ENCODE results near the gene ZNF862.

ZNF862 gene

GRCh38 chr7:149867762-149868622 is 29.8 kb downstream of the ZNF862 start:
- DNase-seq = no peak

DNA sequence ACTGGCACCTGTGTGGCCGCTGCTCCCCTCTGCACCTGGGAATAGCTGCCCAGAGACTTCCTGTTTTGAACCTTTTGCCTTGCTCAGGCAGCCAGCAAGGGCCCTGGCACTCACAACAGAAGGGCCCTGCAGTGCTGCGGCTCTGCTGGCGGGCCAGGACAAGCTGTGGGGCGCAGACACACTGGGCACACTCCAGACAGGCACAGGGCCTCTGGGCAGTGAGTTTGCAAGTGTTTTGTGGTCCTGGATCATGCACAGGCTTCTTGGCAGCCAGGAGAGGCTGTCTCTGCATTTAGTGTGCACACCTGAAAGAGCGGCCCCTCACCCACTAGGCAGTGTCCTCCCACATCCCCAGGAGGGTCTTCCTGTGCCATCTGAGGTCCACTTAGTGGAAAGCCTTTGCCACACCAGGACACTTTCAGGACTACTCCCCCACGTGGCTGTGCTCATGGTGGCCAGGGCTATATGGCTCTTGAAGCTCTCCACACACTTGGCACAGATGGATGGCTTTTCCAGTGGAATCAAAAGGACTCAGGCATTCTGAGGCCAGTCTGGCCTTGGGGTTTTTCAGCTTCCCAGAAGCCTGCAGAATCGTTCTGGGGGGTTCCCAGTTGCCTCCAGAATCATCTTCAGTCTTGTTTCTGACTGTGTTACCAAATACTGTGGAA is 30.6 kb downstream of the ZNF862 start:
- no peak for DNase-seq

DNA sequence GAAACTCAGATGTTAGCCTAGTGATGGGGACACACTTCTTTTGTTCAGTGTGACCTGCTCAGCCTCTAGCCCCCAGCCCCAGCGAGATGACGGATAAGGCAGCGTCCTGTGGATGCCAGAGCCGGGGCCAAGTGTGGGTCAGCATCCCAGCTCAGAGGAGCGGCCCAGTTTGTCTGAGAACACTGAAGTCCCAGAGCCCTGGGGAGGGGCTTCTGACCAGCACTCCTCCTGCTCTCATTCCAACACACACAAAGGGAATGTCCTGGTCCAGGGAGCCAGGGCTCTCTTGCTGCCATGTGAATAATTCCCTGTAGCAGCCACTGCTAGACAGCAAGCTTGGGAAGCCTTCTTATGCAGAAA is 31.1 kb downstream of the ZNF862 start:
- no peak for DNase-seq

DNA sequence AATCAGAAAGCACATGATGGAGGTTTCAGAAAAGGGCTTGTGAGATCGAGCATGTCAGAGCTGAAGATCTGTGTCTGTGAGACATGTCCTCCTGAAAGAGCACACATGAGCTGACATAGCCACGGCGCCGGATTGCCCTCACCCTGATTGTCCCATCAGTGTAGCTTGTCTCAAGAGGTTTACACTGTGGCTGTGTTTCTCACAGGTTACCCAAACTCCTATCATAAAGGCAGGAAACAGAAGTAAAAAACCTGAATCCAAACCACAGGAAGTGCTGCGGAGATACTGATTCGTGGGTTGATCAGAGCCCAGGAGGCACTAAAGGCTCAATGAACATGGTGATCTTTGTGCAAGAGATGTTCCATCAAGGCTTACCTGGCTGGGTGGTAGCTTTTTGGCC is 31.7 kb downstream of the ZNF862 start:
- no peak for DNase-seq

DNA sequence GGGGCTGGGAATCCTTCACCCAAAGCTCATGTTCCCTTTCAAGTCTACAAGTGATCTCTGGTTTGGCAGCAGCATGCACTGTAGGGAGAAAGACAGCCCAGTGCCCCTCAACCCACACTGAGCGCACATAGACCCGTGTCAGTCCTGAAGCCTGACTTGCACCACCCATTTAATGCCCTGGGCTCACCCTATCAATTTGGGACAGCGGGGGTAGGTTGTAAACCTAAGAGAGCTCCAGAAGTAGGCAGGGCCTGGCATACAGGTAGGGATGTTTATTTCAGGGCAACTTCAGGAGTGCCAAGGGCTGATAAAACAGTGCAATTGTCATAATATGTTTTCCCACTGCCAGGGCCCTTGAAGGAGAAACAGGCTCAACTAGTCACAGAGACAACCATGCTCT is 32.1 kb downstream of the ZNF862 start:
- DNase-seq = no peak

DNA sequence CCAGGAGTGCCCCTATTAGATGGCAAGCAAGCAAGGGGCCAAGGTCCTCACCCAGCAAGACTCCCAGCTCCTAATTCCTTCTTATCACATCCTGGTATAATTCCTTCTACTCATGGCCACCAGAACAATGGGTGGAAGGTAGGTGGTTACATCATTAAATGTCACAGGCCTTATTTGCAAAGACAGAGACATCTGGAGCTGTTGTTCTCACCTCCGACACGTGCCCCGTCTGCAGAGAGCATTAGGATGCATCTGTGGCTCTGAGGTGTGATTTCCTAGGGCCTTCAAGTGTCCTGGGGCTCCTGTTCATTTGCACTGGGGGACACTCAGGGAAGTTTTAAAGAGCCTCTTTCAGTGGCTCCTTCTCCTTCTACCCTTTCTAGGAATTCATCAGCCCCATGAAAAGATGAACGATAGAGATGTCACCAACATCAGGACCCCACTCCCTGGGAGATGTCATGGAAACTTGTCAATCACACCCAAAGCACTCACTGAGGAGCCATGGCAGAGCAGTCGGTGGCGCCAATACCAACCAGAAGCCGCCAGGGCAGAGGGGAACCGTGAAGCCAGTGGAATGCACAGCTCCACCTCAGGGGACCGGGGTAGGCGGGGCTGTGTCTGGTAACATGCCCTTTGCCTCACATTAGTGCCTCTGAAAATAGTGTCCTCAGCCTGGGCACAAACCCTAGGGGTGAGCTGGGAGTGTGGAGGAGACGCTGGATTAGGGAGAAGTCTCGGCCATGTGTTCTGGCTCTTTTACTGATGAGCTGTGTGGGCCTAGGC is 32.7 kb downstream of the ZNF862 start:
- DNase-seq = no peak

- no peak for DNase-seq
These were observed 33.4 kb downstream of the ZNF862 start for GRCh38 chr7:149871576-149871975.

DNA sequence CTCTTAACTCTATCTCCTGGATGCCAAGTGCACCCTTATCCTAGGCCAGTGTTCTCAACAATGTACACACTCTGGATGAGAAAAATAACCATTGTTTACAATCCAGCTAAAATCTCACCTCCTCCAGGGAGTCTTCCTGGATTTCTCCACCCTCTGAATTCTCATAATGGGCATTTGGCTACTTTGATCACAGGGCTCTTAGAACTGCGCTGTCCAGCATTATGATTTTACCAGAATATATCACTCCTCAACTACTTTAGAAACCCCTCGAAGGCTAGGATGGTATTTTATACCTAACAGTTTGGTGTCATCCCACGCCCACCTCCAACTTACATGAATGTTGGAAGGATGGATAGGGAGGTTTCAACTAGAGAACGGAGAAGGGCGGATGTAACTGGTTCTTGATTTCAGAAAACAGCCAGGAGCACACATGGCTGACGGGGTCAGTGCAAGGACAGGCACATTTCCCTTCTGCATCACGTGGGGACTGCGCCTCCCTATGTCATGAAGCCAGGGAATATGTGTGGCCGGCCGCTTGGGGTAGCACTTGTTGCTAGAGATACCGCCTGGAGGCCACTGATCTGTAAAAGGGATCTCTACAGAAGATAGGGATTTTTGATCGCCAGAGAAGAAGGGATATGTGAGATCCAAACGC is 34.4 kb downstream of the ZNF862 start:
- peak; percentile 79 for DNase-seq

DNA sequence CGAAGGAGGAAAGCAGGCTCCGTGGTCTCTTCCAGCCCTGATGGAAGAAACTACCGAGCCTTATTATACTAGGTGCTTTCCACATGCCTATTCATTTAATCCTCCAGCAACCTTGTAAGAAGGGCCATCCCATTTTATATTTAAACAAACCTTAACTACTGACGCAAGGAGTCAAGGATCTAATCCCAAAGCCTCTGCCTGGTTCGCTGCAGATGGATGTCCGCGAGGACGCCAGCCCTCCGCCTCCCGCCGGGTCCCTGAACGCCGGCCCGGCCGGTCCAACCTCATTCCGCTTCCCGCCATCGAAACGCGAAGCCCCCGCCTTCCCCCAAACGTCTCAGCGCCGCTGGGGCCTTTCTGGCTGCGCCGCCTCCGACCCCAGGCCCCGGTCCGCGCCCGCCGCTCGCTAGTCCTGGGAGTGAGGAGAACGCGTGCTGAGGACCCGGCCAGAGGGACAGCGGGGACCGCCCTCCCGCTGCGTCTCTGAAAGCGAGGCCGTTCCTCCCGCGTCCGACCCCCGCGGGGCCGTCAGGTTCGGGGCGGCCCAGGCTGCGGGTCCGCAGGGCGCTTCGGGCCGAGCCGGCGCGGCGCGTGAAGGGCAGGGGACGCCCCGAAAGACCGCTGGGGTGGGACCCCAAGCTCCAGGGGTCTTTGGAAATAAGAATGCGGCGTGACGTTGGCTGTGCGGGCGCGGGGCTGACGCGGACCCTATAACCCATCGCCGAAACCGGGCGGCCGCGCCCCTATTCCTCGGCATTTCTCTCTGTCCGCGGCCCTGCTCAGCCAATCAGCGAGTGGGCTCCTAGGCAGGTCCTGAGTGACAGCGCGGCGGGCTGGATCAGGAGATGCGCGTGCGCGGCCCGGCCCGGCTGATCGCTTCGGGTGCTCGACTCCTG is 35.1 kb downstream of the ZNF862 start, which contains the start of gene ATP6V0E2:
TSS of gene ATP6V0E2 (plus strand) at position 896 of the 896 bp plus-strand sequence. CDS start 97 bp downstream, outside the sequence.
- peak; percentile 96 for DNase-seq

GRCh38 chr7:149873970-149874643 is 35.9 kb downstream of the ZNF862 start:
- DNase-seq = no peak

GRCh38 chr7:149874644-149875028 is 36.5 kb downstream of the ZNF862 start:
- DNase-seq = no peak

DNA sequence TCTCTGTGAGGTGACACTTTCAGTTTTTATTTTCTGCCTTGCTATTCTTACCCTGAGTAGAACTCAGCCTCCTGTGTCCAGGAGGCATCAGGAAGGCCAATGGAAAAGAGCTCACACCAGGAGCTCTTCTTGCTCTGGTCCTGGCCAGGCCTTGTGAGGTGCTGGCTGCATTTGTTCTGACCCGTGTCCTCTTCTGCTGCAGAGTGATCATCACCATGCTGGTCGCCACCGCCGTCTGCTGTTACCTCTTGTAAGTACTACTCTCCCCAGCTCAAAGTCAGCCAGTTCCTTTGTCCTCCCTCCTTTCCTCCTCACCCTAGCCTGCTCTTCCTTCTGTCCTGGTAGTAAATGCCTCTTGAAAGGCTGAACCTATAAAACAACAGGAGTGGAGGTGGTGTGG is 37.2 kb downstream of the ZNF862 start:
- no peak for DNase-seq

DNA sequence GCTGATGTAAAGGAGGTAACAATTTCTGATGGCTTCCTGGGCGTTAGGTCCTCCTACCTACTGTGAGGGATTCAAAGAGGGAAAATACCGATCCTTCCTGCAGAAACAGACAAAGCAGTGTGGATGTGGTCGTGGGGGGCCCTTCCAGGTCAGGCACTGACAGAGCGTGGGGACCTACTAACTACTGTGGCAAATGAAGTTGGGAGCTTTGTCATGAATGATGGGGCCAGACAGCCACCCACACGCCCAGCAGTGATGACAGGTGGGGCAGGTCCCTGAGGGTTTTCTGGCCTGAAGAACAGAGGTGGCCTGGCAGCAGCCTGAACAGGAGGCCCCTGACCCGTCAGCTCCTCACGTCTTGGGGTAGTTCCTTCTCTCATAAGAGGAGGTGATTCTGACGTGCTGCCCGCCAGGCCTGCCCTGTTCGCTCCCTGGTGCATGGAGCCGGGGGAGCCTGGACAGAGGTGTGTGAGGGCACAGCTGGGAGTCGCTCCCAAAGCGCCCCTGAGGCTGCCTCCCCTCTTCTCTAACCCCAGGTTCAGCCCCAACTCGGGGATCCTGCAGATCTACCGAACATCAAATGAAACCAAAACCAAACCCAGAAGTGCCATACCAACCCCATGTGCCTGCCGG is 39.8 kb downstream of the ZNF862 start:
- DNase-seq = no peak

GRCh38 chr7:149878523-149878921 is 40.3 kb downstream of the ZNF862 start:
- no peak for DNase-seq

DNA sequence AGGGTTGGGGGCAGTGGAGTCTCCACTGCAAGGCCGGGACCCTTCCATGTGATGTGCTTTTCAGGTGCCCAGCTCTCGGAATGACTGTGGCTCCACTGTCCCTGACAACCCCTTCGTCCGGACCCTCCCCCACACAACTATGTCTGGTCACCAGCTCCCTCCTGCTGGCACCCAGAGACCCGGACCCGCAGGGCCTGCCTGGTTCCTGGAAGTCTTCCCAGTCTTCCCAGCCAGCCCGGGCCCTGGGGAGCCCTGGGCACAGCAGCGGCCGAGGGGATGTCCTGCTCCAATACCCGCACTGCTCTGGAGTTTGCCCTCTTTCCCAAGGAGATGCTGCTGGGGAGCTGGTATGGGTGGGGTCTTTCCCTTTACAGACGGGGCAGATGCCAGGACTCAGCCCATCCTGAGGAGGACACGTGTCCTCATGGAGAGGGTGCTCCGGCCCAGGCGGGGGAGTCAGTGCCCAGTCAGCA is 41.1 kb downstream of the ZNF862 start:
- DNase-seq = no peak

DNA sequence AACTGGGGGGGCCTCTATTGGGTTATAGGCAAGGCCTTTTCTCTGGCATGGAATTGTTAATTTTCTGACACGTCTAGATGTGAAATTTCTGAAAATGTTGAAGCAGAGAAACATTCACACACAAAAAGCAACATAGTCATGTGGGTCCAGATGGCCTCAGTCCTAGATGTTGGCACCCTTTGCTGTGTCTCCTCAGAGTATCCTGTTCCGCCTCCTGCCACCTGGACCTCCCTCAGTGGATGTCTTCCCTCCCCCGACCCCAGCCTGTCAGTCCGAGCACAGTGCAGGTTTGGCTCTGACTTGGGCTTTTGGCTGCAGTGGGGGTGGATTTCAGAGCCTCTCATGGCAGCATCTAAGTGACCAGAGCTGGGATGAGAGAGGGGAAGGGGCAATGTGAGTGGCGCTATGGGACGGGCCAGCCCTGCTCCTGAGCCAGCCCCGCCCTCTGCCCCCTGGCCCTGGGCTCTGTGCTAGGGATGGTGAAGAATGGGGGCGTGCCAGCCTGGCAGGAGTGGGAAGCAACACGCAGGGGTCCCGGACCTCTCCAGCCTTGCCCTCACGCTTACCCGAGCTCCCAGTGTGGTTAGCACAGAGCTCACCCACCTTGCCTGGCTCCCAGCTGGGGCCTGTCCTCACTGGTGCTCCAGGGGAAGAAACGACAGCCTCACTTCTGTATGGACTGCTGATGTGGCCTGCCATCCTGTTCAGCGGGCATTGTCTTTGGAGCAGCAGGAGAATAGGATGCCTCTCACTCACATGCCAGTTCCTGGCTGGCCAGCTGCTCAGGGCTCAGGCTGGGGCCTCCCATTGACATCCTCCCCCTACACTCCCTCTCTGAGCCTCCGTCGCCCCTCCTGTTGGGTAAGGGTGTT is 41.8 kb downstream of the ZNF862 start:
- no peak for DNase-seq

DNA sequence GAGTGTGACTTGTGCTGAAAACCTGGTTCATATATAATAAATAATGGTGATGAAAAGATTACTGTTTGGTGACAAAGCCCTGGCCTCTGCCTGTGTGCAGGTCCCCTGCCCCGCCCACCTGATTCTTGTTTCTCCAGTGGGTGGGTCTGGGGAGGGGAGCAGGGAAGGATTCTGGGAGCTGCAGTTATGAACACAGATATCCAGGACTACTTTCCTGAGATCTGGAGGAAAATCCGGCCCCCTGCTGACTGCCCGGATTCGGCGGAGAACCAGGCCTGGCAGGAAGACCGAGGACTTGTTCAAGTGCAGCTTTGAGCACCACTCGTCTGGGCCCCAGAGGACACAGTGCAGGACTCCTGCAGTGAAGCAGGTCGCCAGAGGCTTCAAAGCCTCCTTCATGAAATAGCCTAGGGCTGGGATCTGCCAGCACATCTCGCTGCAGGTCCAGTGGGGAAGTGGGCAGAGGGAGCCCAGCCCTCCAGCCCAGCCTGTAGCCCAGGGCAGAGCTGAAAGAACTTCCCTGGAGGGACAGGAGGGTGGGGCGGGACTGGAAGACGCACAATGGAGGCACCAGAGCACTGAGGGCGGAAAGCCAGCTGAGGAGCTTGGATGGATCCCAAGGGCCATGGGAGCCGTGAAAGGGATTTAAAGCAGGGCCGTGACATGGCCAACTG is 42.6 kb downstream of the ZNF862 start:
- DNase-seq = no peak

DNA sequence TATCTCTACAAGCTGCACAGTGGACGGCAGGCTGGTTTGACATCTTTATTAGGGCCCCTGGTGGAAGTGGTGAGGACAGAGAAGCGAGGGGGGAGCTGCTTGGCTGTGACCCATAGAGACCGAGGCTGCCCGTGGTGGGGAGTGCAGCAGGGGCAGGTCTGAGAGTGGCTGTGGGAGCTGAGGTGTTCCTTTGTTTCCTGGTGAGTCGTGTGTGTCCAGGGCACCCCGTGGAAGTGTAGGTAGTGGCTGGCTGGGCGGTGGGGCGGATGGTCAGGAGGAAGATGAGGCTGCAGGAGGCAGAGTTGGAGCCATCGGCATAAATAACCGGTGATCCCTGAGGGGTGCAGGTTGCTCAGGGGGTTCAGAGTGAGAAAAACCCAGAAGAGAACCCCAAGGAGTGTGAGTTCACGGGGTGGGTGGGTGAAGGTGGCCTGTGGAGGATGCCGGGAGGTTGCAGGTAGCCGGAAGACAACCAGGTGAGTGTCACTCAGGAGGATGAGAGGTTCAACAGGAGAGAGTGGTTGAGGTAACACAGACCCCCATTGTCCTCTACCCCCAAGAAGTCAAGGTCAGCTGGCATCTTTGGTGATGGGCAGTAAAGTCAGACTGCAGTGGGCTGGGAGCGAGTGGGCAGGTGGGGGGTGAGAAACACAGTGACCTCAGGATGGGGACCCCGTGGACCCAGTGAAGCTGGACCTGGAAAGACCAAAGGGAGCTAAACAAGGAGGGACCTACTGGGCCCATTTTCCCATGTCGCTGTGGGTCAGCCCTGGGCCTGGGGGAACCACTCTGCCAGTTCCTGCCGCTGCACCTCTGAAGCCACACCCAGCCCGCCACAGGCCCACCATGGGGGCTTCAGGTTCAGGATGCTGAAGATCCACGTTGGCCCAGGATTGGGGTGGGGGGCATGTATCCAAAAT is 43.4 kb downstream of the ZNF862 start:
- DNase-seq = no peak

Measured in suppressor macrophage treated with lipopolysaccharide for 4 hours (primary cell).